Upper lobe of left lung (tissue), 6 donors: ENCODE data around the gene ESRP2. TPM values are rescaled to one million over a fixed set of nuclear protein-coding genes. Genes with fewer than 3 reads are reported as not detected.

Source experiments
- ATAC-seq, 2 donors: fragments of 200-7000 bp; cut with Tn5 transposase; one replicate each; pipeline ENCODE4 v1.9.1; 2022; ENCODE audit warnings: mild to moderate bottlenecking in 2 of 2, moderate library complexity in 2 of 2; ENCODE audit not compliant: low FRiP score in 2 of 2
- DNase-seq, 2 donors: peaks; one replicate each; pipeline ENCODE4 v3.0.0-alpha.2; 2019 to 2020
- H3K27ac ChIP-seq, 4 donors: fragments of 200-600 bp; sonication (generic); one replicate each; pipeline ENCODE4 v1.5.1; 2016 to 2019
- H3K27me3 ChIP-seq, 4 donors: fragments of 200-600 bp; sonication (generic); one replicate each; pipeline ENCODE4 v1.5.1; 2017 to 2019
- H3K36me3 ChIP-seq, 4 donors: fragments of 200-600 bp; sonication (generic); one replicate each; pipeline ENCODE4 v1.5.1; 2016 to 2019
- H3K4me1 ChIP-seq, 4 donors: fragments of 200-600 bp; sonication (generic); one replicate each; pipeline ENCODE4 v1.5.1; 2018 to 2019
- H3K4me3 ChIP-seq, 4 donors: fragments of 200-600 bp; sonication (generic); one replicate each; pipeline ENCODE4 v1.5.1; 2017 to 2019; ENCODE audit warnings: mild to moderate bottlenecking in 2 of 4, moderate library complexity in 1 of 4
- H3K9me3 ChIP-seq, 4 donors: fragments of 200-600 bp; sonication (generic); one replicate each; pipeline ENCODE4 v1.5.1; 2018 to 2019
- EP300 ChIP-seq, 4 donors: sonication (generic); formaldehyde crosslinking; IDR thresholded peaks; one replicate each; pipeline ENCODE4 v1.5.1; 2017; ENCODE audit warnings: antibody characterized with exemption in 4 of 4, control low read depth in 2 of 4
- POLR2A ChIP-seq, 4 donors: fragments of 450-650 bp; IDR thresholded peaks; one replicate each; pipeline ENCODE4 v1.5.1; 2016 to 2017; ENCODE audit warnings: antibody characterized with exemption in 4 of 4, mild to moderate bottlenecking in 2 of 4
- POLR2AphosphoS5 ChIP-seq, 2 donors: sonication (generic); formaldehyde crosslinking; IDR thresholded peaks; one replicate each; pipeline ENCODE4 v1.5.1; 2017; ENCODE audit warnings: antibody characterized with exemption in 2 of 2
- WGBS, 2 donors: methylation state at CpG; one replicate each; pipeline ENCODE4 v1.1.5; 2017 to 2018; 5-methylcytosine and 5-hydroxymethylcytosine counted together
- small RNA-seq, 4 donors: library from RNA; depleted of rRNA; stranded (forward); fragments of <200 nt; gene quantifications; one replicate each; pipeline ENCODE3, GENCODE V24; 2016
- total RNA-seq, 6 donors: library from RNA; depleted of rRNA in 4 of 6; stranded (reverse); fragments of >200 nt in 4 of 6; gene quantifications; one replicate each; pipeline versions ENCODE4 v1.1.0 to v1.2.1, GENCODE V29; 2016 to 2021
- TF ChIP-seq, protein P1 (sequence below), 6 experiments: fragments of 450-650 bp in 4 of 6; fragments of 200-600 bp in 2 of 6; sonication (generic) in 2 of 6; IDR thresholded peaks; one replicate each; pipeline ENCODE4 v1.5.1; 2016 to 2019; ENCODE audit warnings: antibody characterized with exemption in 6 of 6
- donor health status: DM: no; HTN: no; CAD: no; lungs with moderate emphysema.
- donor health status: DM: no; HTN: yes; CAD: no; lungs with severe emphysema.

Gene ESRP2
- total RNA-seq, 6 donors from 2014 or later: 54.2 to 102 (median 64.4) TPM

DNA sequence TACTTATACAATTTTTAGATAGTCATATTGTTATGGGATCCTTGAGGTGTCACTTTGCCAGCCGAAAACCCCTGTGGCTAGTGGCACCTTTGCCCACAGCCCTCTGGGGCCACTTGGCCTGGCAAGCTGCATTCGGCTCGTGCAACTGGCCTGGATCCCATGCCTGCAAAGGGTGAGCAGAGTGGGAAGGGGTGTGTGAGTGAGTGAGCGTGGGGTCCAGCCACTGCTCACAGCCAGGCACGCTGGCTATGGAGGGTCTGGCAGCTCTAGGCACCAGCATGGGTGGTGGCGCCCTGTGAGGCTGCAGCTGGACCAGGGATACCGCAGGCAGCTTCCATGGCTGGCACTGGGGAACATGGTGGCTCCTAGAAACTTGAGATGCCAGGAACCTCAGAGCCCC lies 49.0 kb downstream of the ESRP2 start:
- peak overlapping the region in 1 of 4 donors; percentile 28 for H3K27ac ChIP-seq
- H3K36me3 ChIP-seq: peaks cover 14 to 94% (median 54%) of the 10 kb centered on the region in 4 donors
- peaks cover 0 to 8% (median 0%) of the 10 kb centered on the region in 4 donors for H3K4me1 ChIP-seq
- no peaks in the 10 kb centered on the region for H3K9me3 ChIP-seq
- H3K27me3 ChIP-seq: no peaks in the 10 kb centered on the region
- no peak overlapping the region for H3K4me3 ChIP-seq
- TF ChIP-seq POLR2AphosphoS5 (IDR thresholded peaks at IDR 0.05) (no peak), EP300 (IDR thresholded peaks at IDR 0.05) (no peak), POLR2A (IDR thresholded peaks at IDR 0.05) (no peak)
- TF ChIP-seq, protein P1, sequence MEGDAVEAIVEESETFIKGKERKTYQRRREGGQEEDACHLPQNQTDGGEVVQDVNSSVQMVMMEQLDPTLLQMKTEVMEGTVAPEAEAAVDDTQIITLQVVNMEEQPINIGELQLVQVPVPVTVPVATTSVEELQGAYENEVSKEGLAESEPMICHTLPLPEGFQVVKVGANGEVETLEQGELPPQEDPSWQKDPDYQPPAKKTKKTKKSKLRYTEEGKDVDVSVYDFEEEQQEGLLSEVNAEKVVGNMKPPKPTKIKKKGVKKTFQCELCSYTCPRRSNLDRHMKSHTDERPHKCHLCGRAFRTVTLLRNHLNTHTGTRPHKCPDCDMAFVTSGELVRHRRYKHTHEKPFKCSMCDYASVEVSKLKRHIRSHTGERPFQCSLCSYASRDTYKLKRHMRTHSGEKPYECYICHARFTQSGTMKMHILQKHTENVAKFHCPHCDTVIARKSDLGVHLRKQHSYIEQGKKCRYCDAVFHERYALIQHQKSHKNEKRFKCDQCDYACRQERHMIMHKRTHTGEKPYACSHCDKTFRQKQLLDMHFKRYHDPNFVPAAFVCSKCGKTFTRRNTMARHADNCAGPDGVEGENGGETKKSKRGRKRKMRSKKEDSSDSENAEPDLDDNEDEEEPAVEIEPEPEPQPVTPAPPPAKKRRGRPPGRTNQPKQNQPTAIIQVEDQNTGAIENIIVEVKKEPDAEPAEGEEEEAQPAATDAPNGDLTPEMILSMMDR (IDR thresholded peaks at IDR 0.05): no peak
- peak in 1 of 2 donors; percentile 54 for DNase-seq
- 98 to 100% methylated on average over 3 to 7 of the region's 7 CpGs for WGBS, 2 donors
- no peak for ATAC-seq

DNA sequence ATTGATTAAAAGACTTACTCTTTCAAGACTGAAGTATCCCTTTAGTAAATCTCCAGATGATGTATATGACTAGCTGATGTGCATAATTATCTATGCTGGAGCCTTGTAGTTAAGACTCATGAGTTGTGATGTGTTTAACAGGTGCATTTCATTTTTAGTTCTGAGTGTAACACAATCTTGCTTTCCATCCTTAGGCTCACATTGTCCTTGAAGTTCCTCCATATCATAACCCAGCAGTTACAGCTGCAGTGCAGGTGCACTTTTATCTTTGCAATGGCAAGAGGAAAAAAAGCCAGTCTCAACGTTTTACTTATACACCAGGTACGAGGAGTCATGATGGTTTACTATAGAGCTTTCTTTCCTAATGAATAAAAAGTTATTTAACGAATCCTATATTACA lies 52.9 kb downstream of the ESRP2 start:
- DNase-seq (no peak), ATAC-seq (no peak)
- H3K27ac ChIP-seq: no peak overlapping the region
- peaks cover 0 to 8% (median 0%) of the 10 kb centered on the region in 4 donors for H3K4me1 ChIP-seq
- H3K36me3 ChIP-seq: peaks cover 11 to 89% (median 53%) of the 10 kb centered on the region in 4 donors
- H3K4me3 ChIP-seq: no peak overlapping the region
- TF ChIP-seq, protein P1 (IDR thresholded peaks at IDR 0.05): no peak
- no peak for TF ChIP-seq POLR2AphosphoS5 (IDR thresholded peaks at IDR 0.05)
- TF ChIP-seq POLR2A (IDR thresholded peaks at IDR 0.05): no peak
- no peak for TF ChIP-seq EP300 (IDR thresholded peaks at IDR 0.05)
- no peaks in the 10 kb centered on the region for H3K9me3 ChIP-seq
- 86% methylated on average over 3 of the region's 3 CpGs for WGBS, 2 donors
- no peaks in the 10 kb centered on the region for H3K27me3 ChIP-seq

- TF ChIP-seq POLR2AphosphoS5 (IDR thresholded peaks at IDR 0.05) (no peak), POLR2A (IDR thresholded peaks at IDR 0.05) (no peak), EP300 (IDR thresholded peaks at IDR 0.05) (no peak)
- TF ChIP-seq, protein P1 (IDR thresholded peaks at IDR 0.05): no peak
- peaks cover 0 to 2% (median 0%) of the 10 kb centered on the region in 4 donors for H3K4me1 ChIP-seq
- WGBS, 2 donors: 88 to 92% methylated on average over 4 of the region's 4 CpGs
- H3K9me3 ChIP-seq: no peaks in the 10 kb centered on the region
- ATAC-seq: no peak
- no peaks in the 10 kb centered on the region for H3K27me3 ChIP-seq
- no peak overlapping the region for H3K4me3 ChIP-seq
- DNase-seq: no peak
- peaks cover 11 to 84% (median 52%) of the 10 kb centered on the region in 4 donors for H3K36me3 ChIP-seq
- H3K27ac ChIP-seq: no peak overlapping the region
Observed at GRCh38 chr16:68179855-68180254, 56.1 kb downstream of the ESRP2 start.

DNA sequence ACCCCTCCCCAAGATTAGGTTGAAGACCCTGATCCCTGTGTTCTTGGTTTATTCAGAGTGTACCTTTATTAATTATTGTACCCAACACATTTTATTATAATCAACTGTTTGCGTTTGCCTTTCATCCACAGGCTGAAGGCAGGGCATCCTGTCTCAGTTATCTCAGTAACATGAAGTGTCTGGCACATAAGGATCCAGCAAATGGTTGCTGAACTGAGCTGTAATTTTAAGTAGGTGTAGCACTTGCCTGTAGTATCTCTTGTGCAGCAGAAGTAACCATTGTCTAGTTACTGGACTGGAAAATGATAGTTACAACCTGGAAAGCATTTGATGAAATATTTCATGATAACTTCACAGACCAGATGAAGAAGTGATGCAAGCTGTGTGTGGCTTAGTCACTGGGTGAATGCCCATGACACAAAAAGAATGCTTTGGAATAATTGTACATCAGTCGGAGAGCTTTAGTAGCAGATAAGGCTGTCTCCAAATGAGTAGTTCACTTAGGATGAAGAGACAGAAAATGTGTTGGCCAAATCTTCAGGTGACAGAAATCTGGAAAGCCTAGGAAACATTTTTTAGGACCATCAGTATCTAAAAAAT lies 56.6 kb downstream of the ESRP2 start:
- Histone ChIP-seq H3K27ac (no peak overlapping the region), H3K36me3 (peaks cover 10 to 86% (median 52%) of the 10 kb centered on the region in 4 donors), H3K27me3 (no peaks in the 10 kb centered on the region), H3K9me3 (no peaks in the 10 kb centered on the region), H3K4me3 (no peak overlapping the region), H3K4me1 (no peaks in the 10 kb centered on the region)
- TF ChIP-seq POLR2AphosphoS5 (IDR thresholded peaks at IDR 0.05): no peak
- TF ChIP-seq POLR2A (IDR thresholded peaks at IDR 0.05): no peak
- TF ChIP-seq, protein P1 (IDR thresholded peaks at IDR 0.05): no peak
- no peak for TF ChIP-seq EP300 (IDR thresholded peaks at IDR 0.05)
- WGBS, 2 donors: 83 to 96% methylated on average over 2 of the region's 2 CpGs
- DNase-seq (no peak), ATAC-seq (no peak)

Small RNA genes within 50 kb of the gene (small RNA-seq; reads per million reads assigned to genes)
- gene RF00554 (0 reads per million in 4 donors), gene RNU6-1262P (0 reads per million in 4 donors)

Other genes starting within 250 kb of the ESRP2 start
- gene DPEP2, start 236.6 kb downstream of the ESRP2 start, total RNA-seq: 10 to 100 TPM in 5 of 6 donors, 1 to 10 TPM in 1; 7.1 to 56.6 (median 23.0) TPM
- gene DPEP2NB, start 220.2 kb downstream of the ESRP2 start, total RNA-seq: not detected
- 10 to 100 TPM in 4 of 6 donors, 1 to 10 TPM in 2; 4.4 to 13.2 (median 12.1) TPM for gene DDX28, start 212.9 kb downstream of the ESRP2 start, total RNA-seq
- 10 to 100 TPM; 12.7 to 28.3 (median 16.8) TPM for gene DUS2, start 212.8 kb downstream of the ESRP2 start, total RNA-seq
- 10 to 100 TPM; 49.1 to 95.3 (median 68.0) TPM for gene NFATC3, start 150.8 kb downstream of the ESRP2 start, total RNA-seq
- 10 to 100 TPM; 25.6 to 84.8 (median 57.5) TPM for gene PLA2G15, start 9.2 kb upstream of the ESRP2 start, total RNA-seq
- 100 to 1,000 TPM in 1 of 6 donors, 10 to 100 TPM in 5; 44.9 to 109 (median 49.5) TPM for gene SLC7A6, start 28.4 kb upstream of the ESRP2 start, total RNA-seq
- 10 to 100 TPM in 5 of 6 donors, 1 to 10 TPM in 1; 9.9 to 35.6 (median 18.5) TPM for gene SLC7A6OS, start 74.8 kb upstream of the ESRP2 start, total RNA-seq
- gene PRMT7, start 74.9 kb upstream of the ESRP2 start, total RNA-seq: 100 to 1,000 TPM in 1 of 6 donors, 10 to 100 TPM in 5; 26.9 to 166 (median 38.8) TPM
- gene SMPD3, start 212.4 kb upstream of the ESRP2 start, total RNA-seq: 10 to 100 TPM in 1 of 6 donors, 1 to 10 TPM in 5; 1.2 to 10.7 (median 3.2) TPM